PC-9 (cell line): Measurements from ENCODE around the gene OGDHL. TPM values are rescaled to one million over a fixed set of nuclear protein-coding genes. Genes with fewer than 3 reads are reported as not detected.

ENCODE experiments used
- BruUV-seq: library from RNA; stranded (reverse); fragments of 400-500 nt; replicated peaks from 2 replicates; lab custom pipeline; 2021; lab: Mats Ljungman, UMichigan
- CTCF ChIA-PET: fragments of 300-600 bp; sonication (Branson Sonifier 250); formaldehyde crosslinking; loops from one replicate; lab custom pipeline; 2022; ENCODE audit warnings: antibody characterized with exemption; lab: Charles Lee
- POLR2A ChIA-PET: fragments of 300-600 bp; sonication (Branson Sonifier 250); formaldehyde crosslinking; loops from one replicate; lab custom pipeline; 2022; ENCODE audit warnings: antibody characterized with exemption; ENCODE audit not compliant: unreplicated experiment; lab: Charles Lee
- DNase-seq, 2 experiments: peaks; one replicate each; pipeline versions ENCODE4 v3.0.0 to v3.0.0-alpha.2; 2015 to 2022; ENCODE audit warnings: mixed read lengths in 1 of 2
- H2AFZ ChIP-seq: fragments of 200-600 bp; sonication (generic); 2 replicates; pipeline ENCODE4 v1.8.1; 2017; ENCODE audit warnings: antibody characterized with exemption
- H3F3A ChIP-seq: fragments of 200-600 bp; sonication (generic); 2 replicates; pipeline ENCODE4 v1.8.1; 2017; ENCODE audit warnings: antibody characterized with exemption, mild to moderate bottlenecking, low read depth; ENCODE audit not compliant: insufficient read depth
- H3K27ac ChIP-seq: fragments of 200-600 bp; sonication (generic); 2 replicates; pipeline ENCODE4 v1.6.1; 2016; ENCODE audit warnings: mixed run types
- H3K27me3 ChIP-seq: fragments of 200-600 bp; sonication (generic); 2 replicates; pipeline ENCODE4 v1.6.1; 2016; ENCODE audit warnings: low read depth, mixed run types; ENCODE audit not compliant: insufficient read depth
- H3K36me3 ChIP-seq: fragments of 200-600 bp; sonication (generic); 2 replicates; pipeline ENCODE4 v1.6.1; 2016; ENCODE audit warnings: low read depth, mixed run types
- H3K4me1 ChIP-seq: fragments of 200-600 bp; sonication (generic); replicated peaks from 2 replicates; pipeline ENCODE4 v1.6.1; 2016; ENCODE audit warnings: mixed run types; ENCODE audit not compliant: insufficient read depth
- H3K4me2 ChIP-seq: fragments of 200-600 bp; sonication (generic); 2 replicates; pipeline ENCODE4 v1.6.1; 2017; ENCODE audit warnings: mixed run types
- H3K4me3 ChIP-seq: fragments of 200-600 bp; sonication (generic); 2 replicates; pipeline ENCODE4 v1.6.1; 2016; ENCODE audit warnings: mixed run types
- H3K79me2 ChIP-seq: fragments of 200-600 bp; sonication (generic); 2 replicates; pipeline ENCODE4 v1.6.1; 2017; ENCODE audit warnings: low read depth, mixed run types
- H3K9me2 ChIP-seq: fragments of 200-600 bp; sonication (generic); 2 replicates; pipeline ENCODE4 v1.8.1; 2017; ENCODE audit warnings: mild to moderate bottlenecking; ENCODE audit not compliant: insufficient read depth
- H3K9me3 ChIP-seq: fragments of 200-600 bp; sonication (generic); 2 replicates; pipeline ENCODE4 v1.8.1; 2016; ENCODE audit warnings: low read depth; ENCODE audit not compliant: insufficient read depth
- H4K20me1 ChIP-seq: fragments of 200-600 bp; sonication (generic); 2 replicates; pipeline ENCODE4 v1.8.1; 2017; ENCODE audit not compliant: insufficient read depth
- EZH2 ChIP-seq: fragments of 200-600 bp; sonication (generic); IDR thresholded peaks from 2 replicates; pipeline ENCODE4 v1.8.0; 2017; ENCODE audit warnings: antibody characterized with exemption, low read depth
- intact Hi-C: fragments of 100-400 bp; cut with micrococcal nuclease; formaldehyde crosslinking; loops from one replicate; pipeline ENCODE4 v1.10.0; 2022; ENCODE audit not compliant: unreplicated experiment
- total RNA-seq: library from RNA; stranded (reverse); gene quantifications from 2 replicates; pipeline ENCODE4 v1.2.3, GENCODE V29; 2021
- TF ChIP-seq, protein P1 (sequence below): fragments of 200-600 bp; sonication (generic); conservative IDR thresholded peaks from 2 replicates; pipeline ENCODE4 v1.6.1; 2017; ENCODE audit warnings: mixed run types, antibody characterized with exemption, mild to moderate bottlenecking, moderate library complexity

OGDHL gene
- total RNA-seq, 1 experiment from 2014 or later, result not detected

DNA sequence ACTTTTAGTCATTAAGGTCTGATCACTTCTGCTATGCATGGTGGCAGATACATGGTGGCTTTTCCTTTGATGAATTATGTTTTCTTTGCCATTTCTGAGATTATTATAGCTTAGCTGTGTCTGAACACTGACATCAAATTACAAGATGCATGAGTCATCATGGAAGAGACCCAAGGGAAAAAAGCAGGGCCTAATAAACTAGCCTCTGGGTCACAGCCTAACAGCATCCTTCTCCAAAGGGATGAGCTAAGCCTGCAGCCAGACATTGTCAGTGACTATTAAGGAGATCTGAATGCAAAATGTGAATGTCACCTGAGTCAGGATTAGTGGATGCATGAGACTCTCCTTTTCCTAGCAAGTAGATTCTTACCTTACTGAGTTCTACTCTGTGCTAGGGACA, 19.1 kb upstream of the OGDHL start:
- CTCF ChIA-PET, result no interaction called here
- intact Hi-C loops, result no loop called here

GRCh38 chr10:49778197-49778596, 16.1 kb upstream of the OGDHL start:
- no peak overlapping the region for H3K27ac ChIP-seq
- peaks cover 4% of the 10 kb centered on the region; the same call in 1 of the 2 replicates for H3K9me3 ChIP-seq
- H3K27me3 ChIP-seq, result peaks cover 43% of the 10 kb centered on the region
- DNase-seq, result no peak
- H4K20me1 ChIP-seq, result no peaks in the 10 kb centered on the region
- H3K4me3 ChIP-seq, result no peak overlapping the region
- CTCF ChIA-PET, result no interaction called here
- H2AFZ ChIP-seq, result no peak overlapping the region
- no peak overlapping the region for H3K4me2 ChIP-seq
- H3F3A ChIP-seq, result no peaks in the 10 kb centered on the region
- H3K79me2 ChIP-seq, result no peaks in the 10 kb centered on the region
- intact Hi-C loops, result no loop called here
- no TSS peak for BruUV-seq
- peaks cover 4% of the 10 kb centered on the region; the same call in 1 of the 2 replicates for H3K9me2 ChIP-seq
- no peaks in the 10 kb centered on the region for H3K4me1 ChIP-seq
- POLR2A ChIA-PET, result no interaction called here
- H3K36me3 ChIP-seq, result no peaks in the 10 kb centered on the region
- no peak for TF ChIP-seq EZH2
- TF ChIP-seq, protein P1, sequence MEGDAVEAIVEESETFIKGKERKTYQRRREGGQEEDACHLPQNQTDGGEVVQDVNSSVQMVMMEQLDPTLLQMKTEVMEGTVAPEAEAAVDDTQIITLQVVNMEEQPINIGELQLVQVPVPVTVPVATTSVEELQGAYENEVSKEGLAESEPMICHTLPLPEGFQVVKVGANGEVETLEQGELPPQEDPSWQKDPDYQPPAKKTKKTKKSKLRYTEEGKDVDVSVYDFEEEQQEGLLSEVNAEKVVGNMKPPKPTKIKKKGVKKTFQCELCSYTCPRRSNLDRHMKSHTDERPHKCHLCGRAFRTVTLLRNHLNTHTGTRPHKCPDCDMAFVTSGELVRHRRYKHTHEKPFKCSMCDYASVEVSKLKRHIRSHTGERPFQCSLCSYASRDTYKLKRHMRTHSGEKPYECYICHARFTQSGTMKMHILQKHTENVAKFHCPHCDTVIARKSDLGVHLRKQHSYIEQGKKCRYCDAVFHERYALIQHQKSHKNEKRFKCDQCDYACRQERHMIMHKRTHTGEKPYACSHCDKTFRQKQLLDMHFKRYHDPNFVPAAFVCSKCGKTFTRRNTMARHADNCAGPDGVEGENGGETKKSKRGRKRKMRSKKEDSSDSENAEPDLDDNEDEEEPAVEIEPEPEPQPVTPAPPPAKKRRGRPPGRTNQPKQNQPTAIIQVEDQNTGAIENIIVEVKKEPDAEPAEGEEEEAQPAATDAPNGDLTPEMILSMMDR, result no peak

More for the DNA sequence above, 19.1 kb upstream of the OGDHL start:
- Histone ChIP-seq H2AFZ (no peak overlapping the region), H3K4me3 (no peak overlapping the region), H3K9me3 (peaks cover 4% of the 10 kb centered on the region; the same call in 1 of the 2 replicates), H3K36me3 (no peaks in the 10 kb centered on the region), H3K79me2 (no peaks in the 10 kb centered on the region), H3K4me2 (no peak overlapping the region), H3K27ac (no peak overlapping the region), H3K27me3 (peaks cover 45% of the 10 kb centered on the region), H4K20me1 (no peaks in the 10 kb centered on the region), H3K4me1 (no peaks in the 10 kb centered on the region), H3F3A (no peaks in the 10 kb centered on the region), H3K9me2 (peaks cover 4% of the 10 kb centered on the region; the same call in 1 of the 2 replicates)
- no peak for TF ChIP-seq EZH2
- TF ChIP-seq, protein P1, result no peak
- BruUV-seq, result no TSS peak
- DNase-seq, result no peak
- POLR2A ChIA-PET, result no interaction called here

- ChIA-PET POLR2A (no interaction called here), CTCF (no interaction called here)
- no TSS peak for BruUV-seq
- intact Hi-C loops, result no loop called here
- Histone ChIP-seq H3K4me2 (no peak overlapping the region), H3K36me3 (no peaks in the 10 kb centered on the region), H3K4me1 (no peaks in the 10 kb centered on the region), H3F3A (no peaks in the 10 kb centered on the region), H3K27me3 (peaks cover 43% of the 10 kb centered on the region), H3K9me3 (peaks cover 4% of the 10 kb centered on the region; the same call in 1 of the 2 replicates), H2AFZ (no peak overlapping the region), H3K27ac (no peak overlapping the region), H4K20me1 (no peaks in the 10 kb centered on the region), H3K4me3 (no peak overlapping the region), H3K79me2 (no peaks in the 10 kb centered on the region), H3K9me2 (peaks cover 4% of the 10 kb centered on the region; the same call in 1 of the 2 replicates)
- TF ChIP-seq, protein P1, result no peak
- TF ChIP-seq EZH2, result no peak
- DNase-seq, result no peak
Observed at GRCh38 chr10:49776851-49777250, 14.7 kb upstream of the OGDHL start.
